H1 (cell line): ENCODE results near the gene CISD1. TPM values are rescaled to one million over a fixed set of nuclear protein-coding genes. Genes with fewer than 3 reads are reported as not detected.

Experiments
- CTCF ChIA-PET: fragments of 300-600 bp; sonication (Branson Sonifier 250); formaldehyde crosslinking; loops from one replicate; lab custom pipeline; 2021; ENCODE audit not compliant: partially characterized antibody; lab: Charles Lee
- POLR2A ChIA-PET: fragments of 300-600 bp; sonication (Branson Sonifier 250); formaldehyde crosslinking; loops from one replicate; lab custom pipeline; 2021; ENCODE audit warnings: inconsistent platforms; ENCODE audit not compliant: partially characterized antibody; lab: Charles Lee
- DNase-seq, 2 experiments: peaks; one replicate each; pipeline versions ENCODE4 v3.0.0 to v3.0.0-alpha.2; 2010 to 2022; ENCODE audit warnings: low spot score in 2 of 2, low read depth in 1 of 2, mixed read lengths in 1 of 2
- FAIRE-seq: peaks from 2 replicates; lab custom pipeline; 2011; peaks lifted over from hg19 to GRCh38; lab: Jason Lieb, UNC
- H2AFZ ChIP-seq: 2 replicates; pipeline ENCODE4 v1.8.1; 2012; ENCODE audit warnings: low read length, inconsistent platforms
- H2AK5ac ChIP-seq: 2 replicates; pipeline ENCODE4 v1.6.1; 2013; ENCODE audit warnings: low read depth, low read length
- H2BK120ac ChIP-seq: replicated peaks from 2 replicates; pipeline ENCODE3; 2013; ENCODE audit warnings: low read depth, low read length, inconsistent platforms
- H2BK12ac ChIP-seq: 2 replicates; pipeline ENCODE4 v1.6.1; 2013; ENCODE audit warnings: low read depth, low read length
- H2BK15ac ChIP-seq: 2 replicates; pipeline ENCODE4 v1.6.1; 2013; ENCODE audit warnings: low read length
- H2BK20ac ChIP-seq: 2 replicates; pipeline ENCODE4 v1.6.1; 2013; ENCODE audit warnings: low read length
- H2BK5ac ChIP-seq: 2 replicates; pipeline ENCODE4 v1.6.1; 2013; ENCODE audit warnings: low read depth, low read length
- H3K14ac ChIP-seq: 2 replicates; pipeline ENCODE4 v1.6.1; 2013; ENCODE audit warnings: inconsistent platforms; ENCODE audit not compliant: insufficient read length
- H3K18ac ChIP-seq: 2 replicates; pipeline ENCODE4 v1.6.1; 2013; ENCODE audit warnings: low read length; ENCODE audit errors: extremely low read depth
- H3K23ac ChIP-seq: 2 replicates; pipeline ENCODE4 v1.6.1; 2013; ENCODE audit warnings: inconsistent platforms; ENCODE audit not compliant: insufficient read length
- H3K23me2 ChIP-seq: 2 replicates; pipeline ENCODE4 v1.6.1; 2013; ENCODE audit warnings: low read depth, low read length
- H3K27ac ChIP-seq: 2 replicates; pipeline ENCODE4 v1.6.1; 2011; ENCODE audit warnings: low read depth, low read length, inconsistent platforms
- H3K27me3 ChIP-seq, 4 experiments: replicated peaks in 1 of 4; 1 replicate in 1 of 4; 2 replicates in 3 of 4; pipeline versions ENCODE4 v1.6.1 to v1.8.1; 2011 to 2013; ENCODE audit warnings: low read length in 3 of 4, mild to moderate bottlenecking in 3 of 4, inconsistent platforms in 2 of 4, mixed read lengths in 2 of 4, moderate library complexity in 1 of 4; ENCODE audit not compliant: control insufficient read depth in 3 of 4, insufficient read depth in 3 of 4; ENCODE audit errors: extremely low read depth in 1 of 4
- H3K36me3 ChIP-seq, 4 experiments: 2 replicates each; pipeline versions ENCODE4 v1.6.1 to v1.8.1; 2011 to 2013; ENCODE audit warnings: mild to moderate bottlenecking in 4 of 4, low read length in 3 of 4, moderate library complexity in 2 of 4, control low read depth in 1 of 4, inconsistent platforms in 1 of 4; ENCODE audit not compliant: insufficient read depth in 4 of 4, control insufficient read depth in 2 of 4
- H3K4ac ChIP-seq: replicated peaks from 2 replicates; pipeline ENCODE3; 2013; ENCODE audit warnings: low read length, low read depth, mixed read lengths, inconsistent platforms; ENCODE audit not compliant: insufficient read length
- H3K4me1 ChIP-seq, 4 experiments: replicated peaks in 1 of 4; 1 replicate in 1 of 4; 2 replicates in 3 of 4; pipeline versions ENCODE4 v1.6.1 to v1.8.1; 2011 to 2013; ENCODE audit warnings: low read length in 3 of 4, inconsistent platforms in 2 of 4, mixed read lengths in 1 of 4; ENCODE audit not compliant: insufficient read depth in 4 of 4, control insufficient read depth in 3 of 4
- H3K4me2 ChIP-seq, 2 experiments: 2 replicates each; pipeline versions ENCODE4 v1.6.1 to v1.8.1; 2011 to 2013; ENCODE audit warnings: low read depth in 2 of 2, low read length in 2 of 2, control low read depth in 1 of 2, inconsistent platforms in 1 of 2, mild to moderate bottlenecking in 1 of 2; ENCODE audit not compliant: insufficient read depth in 1 of 2
- H3K4me3 ChIP-seq, 4 experiments: fragments of 200-600, 300-600 bp in 1 of 4; sonication (generic), shearing (Covaris generic), sonication (Bioruptor Twin) in 1 of 4; 2 replicates each; pipeline versions ENCODE4 v1.5.1 to v1.8.1; 2011 to 2016; ENCODE audit warnings: low read length in 4 of 4, low read depth in 3 of 4, control low read depth in 2 of 4, inconsistent platforms in 2 of 4, mild to moderate bottlenecking in 2 of 4, mixed read lengths in 1 of 4, moderate library complexity in 1 of 4; ENCODE audit not compliant: insufficient read depth in 2 of 4; ENCODE audit errors: extremely low read depth in 1 of 4
- H3K56ac ChIP-seq: replicated peaks from 2 replicates; pipeline ENCODE3; 2013; ENCODE audit warnings: low read depth, mild to moderate bottlenecking, mixed read lengths, low read length, inconsistent platforms; ENCODE audit not compliant: insufficient read length
- H3K79me1 ChIP-seq: 2 replicates; pipeline ENCODE4 v1.6.1; 2013; ENCODE audit warnings: low read depth, low read length, control low read depth
- H3K79me2 ChIP-seq, 2 experiments: 2 replicates each; pipeline versions ENCODE4 v1.6.1 to v1.8.1; 2012 to 2013; ENCODE audit warnings: low read length in 2 of 2, mild to moderate bottlenecking in 2 of 2, inconsistent platforms in 1 of 2; ENCODE audit not compliant: insufficient read depth in 2 of 2, control insufficient read depth in 1 of 2
- H3K9ac ChIP-seq, 4 experiments: replicated peaks in 1 of 4; 1 replicate in 1 of 4; 2 replicates in 3 of 4; pipeline versions ENCODE4 v1.6.1 to v1.8.1; 2011 to 2013; ENCODE audit warnings: low read depth in 3 of 4, low read length in 3 of 4, control low read depth in 2 of 4, mild to moderate bottlenecking in 2 of 4, moderate library complexity in 2 of 4, inconsistent platforms in 1 of 4; ENCODE audit errors: extremely low read depth in 1 of 4
- H3K9me3 ChIP-seq, 2 experiments: 2 replicates each; pipeline versions ENCODE4 v1.6.1 to v1.8.1; 2012 to 2013; ENCODE audit warnings: mild to moderate bottlenecking in 2 of 2, moderate library complexity in 2 of 2, control low read depth in 1 of 2, inconsistent platforms in 1 of 2, low read depth in 1 of 2, low read length in 1 of 2, mixed read lengths in 1 of 2; ENCODE audit not compliant: insufficient read depth in 2 of 2
- H4K20me1 ChIP-seq, 2 experiments: replicated peaks in 1 of 2; 2 replicates each; pipeline versions ENCODE3 to v1.8.1; 2011 to 2013; ENCODE audit warnings: inconsistent platforms in 2 of 2, low read length in 2 of 2, mild to moderate bottlenecking in 1 of 2; ENCODE audit not compliant: insufficient read depth in 2 of 2, control insufficient read depth in 1 of 2
- H4K5ac ChIP-seq: 2 replicates; pipeline ENCODE4 v1.6.1; 2013; ENCODE audit warnings: low read length, low read depth, mixed read lengths, inconsistent platforms; ENCODE audit not compliant: insufficient read length
- H4K8ac ChIP-seq: 2 replicates; pipeline ENCODE4 v1.8.0; 2013; ENCODE audit warnings: mild to moderate bottlenecking, moderate library complexity, low read length, inconsistent platforms; ENCODE audit not compliant: insufficient read depth; ENCODE audit errors: extremely low read depth
- H4K91ac ChIP-seq: replicated peaks from 2 replicates; pipeline ENCODE3; 2013; ENCODE audit warnings: low read length, mixed read lengths, inconsistent platforms; ENCODE audit not compliant: insufficient read length
- EZH2 ChIP-seq: fragments of 200-600 bp; sonication (generic); IDR thresholded peaks from 2 replicates; pipeline ENCODE4 v1.7.1; 2012; ENCODE audit warnings: low read depth, mild to moderate bottlenecking, moderate library complexity, low read length, inconsistent platforms; ENCODE audit not compliant: severe bottlenecking
- POLR2A ChIP-seq, 2 experiments: IDR thresholded peaks; 1 replicate in 1 of 2; 2 replicates in 1 of 2; pipeline ENCODE4 v1.6.1; 2011; ENCODE audit warnings: low read depth in 2 of 2, low read length in 2 of 2, mild to moderate bottlenecking in 2 of 2; ENCODE audit errors: control extremely low read depth in 1 of 2
- POLR2AphosphoS5 ChIP-seq: IDR thresholded peaks from 2 replicates; pipeline ENCODE4 v1.6.1; 2011; ENCODE audit warnings: low read depth, low read length
- RBBP5 ChIP-seq: IDR thresholded peaks from 2 replicates; pipeline ENCODE4 v1.7.1; 2012; ENCODE audit warnings: low read depth, mild to moderate bottlenecking, inconsistent platforms, low read length, moderate library complexity, borderline replicate concordance
- TBP ChIP-seq: IDR thresholded peaks from 2 replicates; pipeline ENCODE4 v1.6.1; 2011; ENCODE audit warnings: low read depth, low read length, improper control_type of control experiment
- TEAD4 ChIP-seq: IDR thresholded peaks from 2 replicates; pipeline ENCODE4 v1.6.1; 2012; ENCODE audit warnings: low read depth, low read length, inconsistent platforms, mixed read lengths
- WGBS, 2 experiments: shearing (Covaris generic) in 1 of 2; methylation state at CpG; one replicate each; pipeline versions ENCODE4 v1.1.6 to v1.1.7; 2013 to 2015; ENCODE audit warnings: low lambda C conversion rate in 2 of 2, mixed read lengths in 2 of 2, inconsistent platforms in 1 of 2, low coverage in 1 of 2, missing lambda C conversion rate in 1 of 2; ENCODE audit not compliant: insufficient replicate concordance in 2 of 2, insufficient coverage in 1 of 2, insufficient read length in 1 of 2; ENCODE audit errors: extremely low coverage in 1 of 2, missing lambda C conversion rate in 1 of 2; 5-methylcytosine and 5-hydroxymethylcytosine counted together
- polyA plus RNA-seq, 7 experiments: library from polyadenylated mRNA; depleted of rRNA in 3 of 7; stranded (reverse) in 5 of 7; unstranded in 2 of 7; fragments of >200 nt in 5 of 7; fragments of 200-250 nt in 2 of 7; gene quantifications; 1 replicate in 5 of 7; 2 replicates in 1 of 7; 4 replicates in 1 of 7; pipeline versions ENCODE4 v1.2.1 to v1.2.3, GENCODE V29; 2011 to 2013; ENCODE audit warnings: missing spikeins in 2 of 7, mixed read lengths in 2 of 7
- total RNA-seq: library from RNA; stranded (reverse); fragmentation: NEBNext Ultra II Directional; extraction: Animal tissue kit (Norgen Biotek cat#: 25700); gene quantifications from 2 replicates; pipeline ENCODE4 v1.2.1, GENCODE V29; 2021
- TF ChIP-seq, protein P1 (sequence below): IDR thresholded peaks from 2 replicates; pipeline ENCODE4 v1.6.1; 2011; ENCODE audit warnings: low read length, improper control_type of control experiment

The CISD1 gene
- total and polyA plus RNA-seq, 2 of the 8 experiments (the other 6 are each of a cell fraction or from before 2014, with no cell fraction given) = 22.6 to 43.2 TPM

DNA sequence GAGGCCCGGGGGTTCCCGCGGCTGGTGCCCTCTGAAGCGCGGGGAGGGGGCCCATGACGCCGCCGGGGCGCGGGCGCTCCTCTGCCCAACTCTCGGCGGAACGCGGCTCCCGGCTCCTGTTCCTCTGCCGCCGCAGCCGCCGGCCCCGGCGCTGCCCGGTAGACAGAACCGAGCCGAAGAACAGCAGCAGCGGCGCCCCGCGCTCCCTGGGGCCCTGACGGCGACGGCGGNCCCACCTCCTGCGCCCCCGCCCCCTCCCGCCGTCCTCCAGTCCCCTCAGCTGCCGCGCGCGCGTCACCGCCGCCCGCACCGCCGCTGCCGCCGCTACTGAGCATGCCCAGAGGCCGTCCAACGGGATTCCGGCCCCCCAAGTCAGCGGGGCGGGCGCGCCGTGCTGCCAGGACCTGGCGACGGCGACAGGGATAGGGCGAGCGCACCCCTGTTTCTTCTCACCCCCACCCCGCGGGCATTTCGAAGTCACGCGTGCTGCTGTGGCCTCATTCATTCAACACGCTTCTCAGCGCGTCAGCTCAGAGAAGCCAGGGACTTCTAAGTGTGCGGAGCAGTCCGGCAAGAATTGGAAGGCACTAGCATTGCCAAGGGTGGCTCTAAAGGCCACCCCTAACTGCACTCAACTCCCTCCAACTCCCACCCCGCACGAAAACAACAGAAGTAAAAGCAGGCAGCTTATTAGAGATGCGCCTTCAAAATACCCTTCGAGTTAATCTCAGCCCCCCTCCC lies 1.1 kb upstream of the CISD1 start, which contains the start of gene IPMK:
Gene IPMK (minus strand): TSS at position 182 of the 741 bp plus-strand sequence. CDS start 283 bp downstream, outside the sequence.
- peak within 1 kb of the TSS; percentile 20 to 50 (median 40); a peak in 5 of 7 replicates for H3K9ac ChIP-seq
- ChIA-PET CTCF (interaction anchor here (0.8 to 1.9 kb wide), 4 partner anchors 23 to 146 kb away, joined by 4 to 7 read pairs (median 4); no protein-coding TSS in a partner anchor), POLR2A (interaction anchor here (1.5 to 2.2 kb wide), 4 partner anchors 22 to 118 kb away, joined by 3 to 8 read pairs (median 6); partner anchors contain the start of genes TFAM and UBE2D1)
- H3K27ac ChIP-seq = no peak within 1 kb of the TSS
- H2AFZ ChIP-seq = peak within 1 kb of the TSS; percentile 99
- no peak within 1 kb of the TSS for H3K23ac ChIP-seq
- no peak within 1 kb of the TSS for H2AK5ac ChIP-seq
- H3K56ac ChIP-seq = peak within 1 kb of the TSS; percentile 0
- H3K9me3 ChIP-seq = no peaks in the 10 kb centered on the region
- H3K27me3 ChIP-seq = 0 out of 7 replicates have a peak, but pooled peaks cover 0 to 5% (median 1%) of the 10 kb centered on the region in 4 experiments
- peaks cover 0 to 62% of the 10 kb centered on the region in 2 experiments; a peak in 3 of 4 replicates for H3K79me2 ChIP-seq
- peak within 1 kb of the TSS; percentile 71 for H3K18ac ChIP-seq
- H3K4me2 ChIP-seq = peak within 1 kb of the TSS; percentile 93 to 96
- H2BK12ac ChIP-seq = no peak within 1 kb of the TSS; the same call in 1 of the 2 replicates
- H3K23me2 ChIP-seq = peaks cover 19% of the 10 kb centered on the region
- H3K14ac ChIP-seq = no peak within 1 kb of the TSS
- WGBS, 2 experiments = 1% methylated on average over 19 of the region's 76 CpGs; no CpG with 5 or more reads in 1 of the 2 experiments
- H3K36me3 ChIP-seq = no peaks in the 10 kb centered on the region
- peak within 1 kb of the TSS; percentile 79; the same call in 1 of the 2 replicates for H4K8ac ChIP-seq
- H3K4ac ChIP-seq = no peak within 1 kb of the TSS
- H2BK120ac ChIP-seq = no peak within 1 kb of the TSS
- peak; percentile 54 to 93 for DNase-seq
- no peak within 1 kb of the TSS for H2BK15ac ChIP-seq
- no peaks in the 10 kb centered on the region; the same call in 1 of the 2 replicates for H3K79me1 ChIP-seq
- H3K4me1 ChIP-seq = peaks cover 0 to 10% (median 1%) of the 10 kb centered on the region in 4 experiments; a peak in 3 of 7 replicates
- H3K4me3 ChIP-seq = peak within 1 kb of the TSS; percentile 69 to 94 (median 80)
- peak within 1 kb of the TSS; percentile 5 for H4K5ac ChIP-seq
- H2BK5ac ChIP-seq = peak within 1 kb of the TSS; percentile 6; the same call in 1 of the 2 replicates
- FAIRE-seq = no peak
- 0 out of 2 replicates have a peak within 1 kb of the TSS, but pooled peaks have one; percentile 72 for H2BK20ac ChIP-seq
- H4K20me1 ChIP-seq = no peaks in the 10 kb centered on the region
- H4K91ac ChIP-seq = no peak within 1 kb of the TSS
- peak; percentile 19 for TF ChIP-seq RBBP5
- TF ChIP-seq POLR2AphosphoS5 = no peak
- TF ChIP-seq EZH2 = no peak
- TF ChIP-seq TEAD4 = 0 out of 2 replicates have a peak, but pooled peaks have one; percentile 30
- TF ChIP-seq POLR2A (IDR thresholded peaks at IDR 0.05; ENCODE audit: control extremely low read depth in 1 of 2, low read depth in 2 of 2, low read length in 2 of 2) = peak in 1 of 2 experiments; percentile 29; a peak in 2 of 3 replicates
- TF ChIP-seq, protein P1, sequence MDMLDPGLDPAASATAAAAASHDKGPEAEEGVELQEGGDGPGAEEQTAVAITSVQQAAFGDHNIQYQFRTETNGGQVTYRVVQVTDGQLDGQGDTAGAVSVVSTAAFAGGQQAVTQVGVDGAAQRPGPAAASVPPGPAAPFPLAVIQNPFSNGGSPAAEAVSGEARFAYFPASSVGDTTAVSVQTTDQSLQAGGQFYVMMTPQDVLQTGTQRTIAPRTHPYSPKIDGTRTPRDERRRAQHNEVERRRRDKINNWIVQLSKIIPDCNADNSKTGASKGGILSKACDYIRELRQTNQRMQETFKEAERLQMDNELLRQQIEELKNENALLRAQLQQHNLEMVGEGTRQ = no peak
- no peak for TF ChIP-seq TBP
